B cell (primary cell): Measurements from ENCODE around the gene TUBGCP2. TPM values are rescaled to one million over a fixed set of nuclear protein-coding genes. Genes with fewer than 3 reads are reported as not detected.

Experiments used
- ATAC-seq: fragments of 200-7000 bp; cut with Tn5 transposase; one replicate; pipeline ENCODE4 v1.10.0; 2021; ENCODE audit warnings: low read depth, mild to moderate bottlenecking, moderate number of reproducible peaks, moderate library complexity
- CTCF ChIA-PET: fragments of 350-600 bp; sonication (Branson Sonifier 250); formaldehyde crosslinking; loops from one replicate; lab custom pipeline; 2021; ENCODE audit warnings: antibody characterized with exemption, inconsistent platforms; lab: Charles Lee
- POLR2A ChIA-PET: fragments of 350-600 bp; sonication (Branson Sonifier 250); formaldehyde crosslinking; loops from one replicate; lab custom pipeline; 2021; ENCODE audit warnings: antibody characterized with exemption; lab: Charles Lee
- DNase-seq: peaks from one replicate; pipeline ENCODE4 v3.0.0; 2013
- H2AFZ ChIP-seq: 2 replicates; pipeline ENCODE4 v1.6.1; 2012; ENCODE audit warnings: mild to moderate bottlenecking, low read depth, low read length; ENCODE audit not compliant: insufficient read depth, poor library complexity, severe bottlenecking
- H3K27ac ChIP-seq, 2 donors: 1 replicate in 1 of 2; 2 replicates in 1 of 2; pipeline ENCODE4 v1.5.1; 2012 to 2013; ENCODE audit warnings: low read length in 2 of 2, mild to moderate bottlenecking in 2 of 2, moderate library complexity in 1 of 2
- H3K27me3 ChIP-seq, 4 experiments: fragments of 200-600 bp in 1 of 4; sonication (generic) in 1 of 4; replicated peaks in 1 of 4; 1 replicate in 2 of 4; 2 replicates in 2 of 4; pipeline versions ENCODE4 v1.6.1 to v1.7.0; 2013 to 2016; ENCODE audit warnings: low read length in 3 of 4, mild to moderate bottlenecking in 2 of 4, mixed read lengths in 1 of 4, moderate library complexity in 1 of 4; ENCODE audit not compliant: insufficient read depth in 4 of 4, control insufficient read depth in 3 of 4; ENCODE audit errors: control extremely low read depth in 1 of 4
- H3K36me3 ChIP-seq, 2 experiments: replicated peaks in 1 of 2; 1 replicate in 1 of 2; 2 replicates in 1 of 2; pipeline versions ENCODE4 v1.6.1 to v1.7.1; 2013; ENCODE audit warnings: low read length in 1 of 2; ENCODE audit not compliant: insufficient read depth in 2 of 2, control insufficient read depth in 1 of 2; ENCODE audit errors: control extremely low read depth in 1 of 2, extremely low read depth in 1 of 2
- H3K4me1 ChIP-seq, 2 donors: fragments of 200-600 bp in 1 of 2; sonication (generic) in 1 of 2; 1 replicate in 1 of 2; 2 replicates in 1 of 2; pipeline versions ENCODE4 v1.5.1 to v1.6.1; 2013 to 2017; ENCODE audit warnings: low read length in 2 of 2; ENCODE audit not compliant: control insufficient read depth in 2 of 2, insufficient read depth in 2 of 2
- H3K4me2 ChIP-seq: replicated peaks from 2 replicates; pipeline ENCODE3; 2012; ENCODE audit warnings: mild to moderate bottlenecking, low read depth, low read length; ENCODE audit not compliant: poor library complexity, severe bottlenecking
- H3K4me3 ChIP-seq, 5 experiments: fragments of 200-600 bp in 1 of 5; sonication (generic) in 1 of 5; 1 replicate in 3 of 5; 2 replicates in 2 of 5; pipeline versions ENCODE4 v1.5.1 to v1.7.0; 2011 to 2016; ENCODE audit warnings: low read length in 4 of 5, mild to moderate bottlenecking in 4 of 5, low read depth in 2 of 5, control low read depth in 1 of 5, moderate library complexity in 1 of 5; ENCODE audit not compliant: insufficient read depth in 1 of 5; ENCODE audit errors: control extremely low read depth in 1 of 5, extremely low read depth in 1 of 5
- H3K79me2 ChIP-seq: fragments of 200-600 bp; sonication (generic); one replicate; pipeline ENCODE4 v1.6.0; 2016; ENCODE audit warnings: low read length; ENCODE audit not compliant: control insufficient read depth, insufficient read depth
- H3K9ac ChIP-seq: fragments of 200-600 bp; sonication (generic); 2 replicates; pipeline ENCODE4 v1.6.1; 2017; ENCODE audit warnings: mild to moderate bottlenecking, low read length, moderate library complexity
- H3K9me3 ChIP-seq, 3 donors: one replicate each; pipeline versions ENCODE4 v1.6.1 to v1.7.1; 2013; ENCODE audit warnings: low read length in 2 of 3; ENCODE audit not compliant: control insufficient read depth in 2 of 3, insufficient read depth in 1 of 3; ENCODE audit errors: control extremely low read depth in 1 of 3
- H4K20me1 ChIP-seq: 2 replicates; pipeline ENCODE4 v1.6.0; 2012; ENCODE audit warnings: mild to moderate bottlenecking, low read length; ENCODE audit not compliant: insufficient read depth, control insufficient read depth, poor library complexity, severe bottlenecking
- H3K27ac Mint-ChIP-seq: one replicate; pipeline ENCODE4 v1.8.0; 2021; ENCODE audit warnings: mixed read lengths
- H3K27me3 Mint-ChIP-seq: one replicate; pipeline ENCODE4 v1.8.0; 2021; ENCODE audit warnings: mixed read lengths
- H3K4me1 Mint-ChIP-seq: one replicate; pipeline ENCODE4 v1.8.0; 2021; ENCODE audit warnings: mixed read lengths
- H3K4me3 Mint-ChIP-seq: one replicate; pipeline ENCODE4 v1.8.0; 2021; ENCODE audit warnings: mixed read lengths
- H3K9me3 Mint-ChIP-seq: one replicate; pipeline ENCODE4 v1.8.0; 2022; ENCODE audit warnings: mixed read lengths; ENCODE audit not compliant: insufficient read depth
- EZH2 ChIP-seq: IDR thresholded peaks from 2 replicates; pipeline ENCODE4 v1.6.1; 2012; ENCODE audit warnings: borderline replicate concordance, low read depth, mild to moderate bottlenecking, moderate library complexity, low read length; ENCODE audit not compliant: insufficient read depth, poor library complexity, severe bottlenecking
- WGBS: methylation state at CpG from one replicate; pipeline ENCODE4 v1.1.5; 2013; ENCODE audit warnings: missing lambda C conversion rate; ENCODE audit not compliant: insufficient coverage; 5-methylcytosine and 5-hydroxymethylcytosine counted together
- intact Hi-C: fragments of 100-400 bp; cut with micrococcal nuclease; formaldehyde crosslinking; loops from one replicate; pipeline ENCODE4 v1.10.0; 2022
- polyA plus RNA-seq: library from polyadenylated mRNA; depleted of rRNA; stranded (reverse); fragments of >200 nt; gene quantifications from 2 replicates; pipeline ENCODE4 v1.2.3, GENCODE V29; 2012
- total RNA-seq, 2 donors: library from RNA; stranded (reverse); fragments of 120-200 nt in 1 of 2; gene quantifications; 1 replicate in 1 of 2; 2 replicates in 1 of 2; pipeline versions ENCODE4 v1.2.3 to v1.2.4, GENCODE V29; 2013 to 2022
- TF ChIP-seq, protein P1 (sequence below): fragments of 200-600 bp; IDR thresholded peaks from one replicate; pipeline ENCODE4 v1.8.0; 2022; ENCODE audit warnings: antibody characterized with exemption, mild to moderate bottlenecking

Gene TUBGCP2
- total and polyA plus RNA-seq, 2 donors (not counting 1 experiment from before 2014, with no cell fraction given) = 50.3 to 90.3 TPM

DNA sequence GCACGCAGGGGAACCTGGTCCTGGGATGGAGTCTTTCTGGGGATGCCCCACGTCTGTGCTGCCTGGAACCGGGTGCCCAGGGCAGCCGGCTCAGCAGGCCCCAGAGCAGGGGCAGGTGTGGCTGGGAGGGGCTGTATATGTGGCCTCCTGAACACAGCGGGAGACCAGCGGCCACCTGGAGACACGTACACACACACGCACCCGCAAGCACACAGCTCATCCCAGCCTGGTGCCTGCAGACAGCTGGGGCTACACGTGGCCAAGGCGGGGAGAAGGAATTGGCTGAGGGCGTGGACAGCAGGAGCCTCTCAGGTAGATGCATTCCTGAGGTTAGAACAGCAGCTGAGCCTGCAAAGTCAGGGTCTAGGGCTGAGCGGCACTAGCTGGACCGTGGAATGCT, 46.0 kb downstream of the TUBGCP2 start:
- no peaks in the 10 kb centered on the region for H3K27me3 ChIP-seq
- Mint-ChIP-seq H3K27ac (peak overlapping the region; percentile 26), H3K4me1 (peaks cover 67% of the 10 kb centered on the region), H3K4me3 (peak overlapping the region; percentile 81), H3K27me3 (no peaks in the 10 kb centered on the region), H3K9me3 (no peaks in the 10 kb centered on the region)
- CTCF ChIA-PET = interaction anchor here (1.0 to 8.9 kb wide), 3 partner anchors 12 to 52 kb away, joined by 3 to 80 read pairs (median 17); partner anchors contain the start of gene ADAM8
- no peak overlapping the region for H3K9ac ChIP-seq
- peak overlapping the region; percentile 73 for H3K4me2 ChIP-seq
- peak overlapping the region in 1 of 5 experiments; percentile 34 for H3K4me3 ChIP-seq
- no peaks in the 10 kb centered on the region for H3K79me2 ChIP-seq
- intact Hi-C loops = loop anchor here (1.0 to 5.0 kb wide), 4 partner anchors 47 to 930 kb away; partner anchors contain the start of genes ECHS1 and LRRC27
- H2AFZ ChIP-seq = no peak overlapping the region
- peaks cover 52 to 69% of the 10 kb centered on the region in 2 donors for H3K4me1 ChIP-seq
- POLR2A ChIA-PET = interaction anchor here (2.4 kb wide), 1 partner anchor 12 kb away, joined by 11 read pairs; no protein-coding TSS in a partner anchor
- DNase-seq = peak; percentile 46
- peaks cover 0 to 17% of the 10 kb centered on the region in 2 experiments for H3K36me3 ChIP-seq
- no peaks in the 10 kb centered on the region for H4K20me1 ChIP-seq
- no peaks in the 10 kb centered on the region for H3K9me3 ChIP-seq
- WGBS = 90% methylated on average over 14 of the region's 14 CpGs
- no peak overlapping the region for H3K27ac ChIP-seq
- ATAC-seq = no peak
- TF ChIP-seq, protein P1, sequence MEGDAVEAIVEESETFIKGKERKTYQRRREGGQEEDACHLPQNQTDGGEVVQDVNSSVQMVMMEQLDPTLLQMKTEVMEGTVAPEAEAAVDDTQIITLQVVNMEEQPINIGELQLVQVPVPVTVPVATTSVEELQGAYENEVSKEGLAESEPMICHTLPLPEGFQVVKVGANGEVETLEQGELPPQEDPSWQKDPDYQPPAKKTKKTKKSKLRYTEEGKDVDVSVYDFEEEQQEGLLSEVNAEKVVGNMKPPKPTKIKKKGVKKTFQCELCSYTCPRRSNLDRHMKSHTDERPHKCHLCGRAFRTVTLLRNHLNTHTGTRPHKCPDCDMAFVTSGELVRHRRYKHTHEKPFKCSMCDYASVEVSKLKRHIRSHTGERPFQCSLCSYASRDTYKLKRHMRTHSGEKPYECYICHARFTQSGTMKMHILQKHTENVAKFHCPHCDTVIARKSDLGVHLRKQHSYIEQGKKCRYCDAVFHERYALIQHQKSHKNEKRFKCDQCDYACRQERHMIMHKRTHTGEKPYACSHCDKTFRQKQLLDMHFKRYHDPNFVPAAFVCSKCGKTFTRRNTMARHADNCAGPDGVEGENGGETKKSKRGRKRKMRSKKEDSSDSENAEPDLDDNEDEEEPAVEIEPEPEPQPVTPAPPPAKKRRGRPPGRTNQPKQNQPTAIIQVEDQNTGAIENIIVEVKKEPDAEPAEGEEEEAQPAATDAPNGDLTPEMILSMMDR = no peak
- no peak for TF ChIP-seq EZH2

GRCh38 chr10:133261726-133262325, 46.8 kb downstream of the TUBGCP2 start:
- Histone ChIP-seq H3K79me2 (no peaks in the 10 kb centered on the region), H3K4me3 (peak overlapping the region in 4 of 5 experiments; percentile 49 to 79 (median 62)), H3K27ac (peak overlapping the region; percentile 73 to 87), H3K36me3 (peaks cover 0 to 15% of the 10 kb centered on the region in 2 experiments), H3K9ac (peak overlapping the region; percentile 88), H3K4me1 (peaks cover 59 to 78% of the 10 kb centered on the region in 2 donors), H4K20me1 (no peaks in the 10 kb centered on the region), H3K9me3 (no peaks in the 10 kb centered on the region), H2AFZ (peak overlapping the region; percentile 73), H3K4me2 (peak overlapping the region; percentile 91), H3K27me3 (no peaks in the 10 kb centered on the region)
- intact Hi-C loops = loop anchor here (1.0 to 5.0 kb wide), 6 partner anchors 13 to 930 kb away; partner anchors contain the start of genes ECHS1 and LRRC27
- peak overlapping the region; percentile 73 for H3K27ac Mint-ChIP-seq
- peaks cover 74% of the 10 kb centered on the region for H3K4me1 Mint-ChIP-seq
- ATAC-seq (peak; percentile 56), DNase-seq (peak; percentile 88)
- ChIA-PET POLR2A (interaction anchor here (0.9 to 2.2 kb wide), 4 partner anchors 14 to 22 kb away, joined by 3 to 10 read pairs (median 4); no protein-coding TSS in a partner anchor), CTCF (interaction anchor here (0.9 to 8.9 kb wide), 3 partner anchors 13 to 53 kb away, joined by 3 to 80 read pairs (median 3); partner anchors contain the start of gene ADAM8)
- no peak for TF ChIP-seq EZH2
- TF ChIP-seq, protein P1 = no peak
- no peaks in the 10 kb centered on the region for H3K9me3 Mint-ChIP-seq
- peak overlapping the region; percentile 89 for H3K4me3 Mint-ChIP-seq
- H3K27me3 Mint-ChIP-seq = no peaks in the 10 kb centered on the region
- WGBS = under 1% methylated on average over 65 of the region's 79 CpGs
